AG04450 (cell line): Measurements from ENCODE around the gene GPC5. TPM values are rescaled to one million over a fixed set of nuclear protein-coding genes. Genes with fewer than 3 reads are reported as not detected.

Experiments
- CTCF ChIA-PET: fragments of 300-600, 350-600 bp; formaldehyde crosslinking; extraction: SDS; loops from one replicate; lab custom pipeline; 2022; ENCODE audit warnings: antibody characterized with exemption, inconsistent platforms; lab: Charles Lee
- POLR2A ChIA-PET: fragments of 350-600 bp; formaldehyde crosslinking; extraction: SDS; loops from one replicate; lab custom pipeline; 2021; ENCODE audit warnings: antibody characterized with exemption, inconsistent platforms; lab: Yijun Ruan, JAX
- DNase-seq: peaks from one replicate; pipeline ENCODE4 v3.0.0-alpha.2; 2011; ENCODE audit warnings: low read depth, low spot score
- H3K27ac ChIP-seq: one replicate; pipeline ENCODE4 v1.5.1; 2012; ENCODE audit warnings: low read depth, low read length, control low read depth
- H3K27me3 ChIP-seq: one replicate; pipeline ENCODE4 v1.6.0; 2012; ENCODE audit warnings: low read length; ENCODE audit not compliant: control insufficient read depth, insufficient read depth
- H3K4me3 ChIP-seq: 2 replicates; pipeline ENCODE4 v1.5.1; 2011; ENCODE audit warnings: mild to moderate bottlenecking, low read depth, low read length, control low read depth
- H3K9me3 ChIP-seq: 2 replicates; pipeline ENCODE4 v1.5.1; 2012; ENCODE audit warnings: low read length; ENCODE audit not compliant: control insufficient read depth, insufficient read depth
- CTCF ChIP-seq: IDR thresholded peaks from 2 replicates; pipeline ENCODE4 v1.5.1; 2011; ENCODE audit warnings: low read depth, low read length, control low read depth, inconsistent platforms
- polyA plus RNA-seq: library from polyadenylated mRNA; depleted of rRNA; stranded (reverse); fragments of >200 nt; gene quantifications from 2 replicates; pipeline ENCODE4 v1.2.3, GENCODE V29; 2011

The GPC5 gene
- polyA plus RNA-seq, 1 experiment, result 3.6 TPM

DNA sequence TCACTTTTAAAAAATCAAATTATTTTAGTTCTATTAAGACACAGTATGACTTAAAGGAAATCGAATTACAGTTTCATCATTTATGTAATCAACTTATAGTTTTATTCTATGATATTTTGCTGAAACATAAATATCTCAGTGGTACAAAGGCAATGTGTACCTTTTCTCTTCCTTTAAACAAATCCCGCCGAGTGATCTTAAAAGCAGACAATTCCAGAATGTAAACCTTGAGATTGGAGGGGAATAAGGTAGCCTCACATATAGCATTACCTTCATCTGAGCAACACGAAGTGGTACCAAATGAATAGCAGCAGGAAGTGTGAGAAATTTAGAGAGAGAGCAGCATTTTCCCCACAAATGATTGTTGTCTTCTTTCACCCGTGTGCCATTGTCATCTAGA is 986.0 kb downstream of the GPC5 start:
- Histone ChIP-seq H3K27me3 (no peaks in the 10 kb centered on the region), H3K4me3 (no peak overlapping the region), H3K9me3 (no peaks in the 10 kb centered on the region), H3K27ac (no peak overlapping the region)
- no peak for TF ChIP-seq CTCF
- ChIA-PET CTCF (no interaction called here), POLR2A (no interaction called here)
- DNase-seq, result no peak

GRCh38 chr13:92387245-92387644 is 988.8 kb downstream of the GPC5 start:
- Histone ChIP-seq H3K27me3 (no peaks in the 10 kb centered on the region), H3K4me3 (no peak overlapping the region), H3K27ac (no peak overlapping the region), H3K9me3 (no peaks in the 10 kb centered on the region)
- ChIA-PET POLR2A (no interaction called here), CTCF (interaction anchor here (0.6 kb wide), 1 partner anchor 181 kb away, joined by 3 read pairs; no protein-coding TSS in a partner anchor)
- TF ChIP-seq CTCF, result no peak
- no peak for DNase-seq

- ChIA-PET POLR2A (no interaction called here), CTCF (no interaction called here)
- no peak for TF ChIP-seq CTCF
- Histone ChIP-seq H3K27me3 (no peaks in the 10 kb centered on the region), H3K27ac (no peak overlapping the region), H3K4me3 (no peak overlapping the region), H3K9me3 (no peaks in the 10 kb centered on the region)
- no peak for DNase-seq
Observed at GRCh38 chr13:92390217-92390616, 991.8 kb downstream of the GPC5 start.

DNA sequence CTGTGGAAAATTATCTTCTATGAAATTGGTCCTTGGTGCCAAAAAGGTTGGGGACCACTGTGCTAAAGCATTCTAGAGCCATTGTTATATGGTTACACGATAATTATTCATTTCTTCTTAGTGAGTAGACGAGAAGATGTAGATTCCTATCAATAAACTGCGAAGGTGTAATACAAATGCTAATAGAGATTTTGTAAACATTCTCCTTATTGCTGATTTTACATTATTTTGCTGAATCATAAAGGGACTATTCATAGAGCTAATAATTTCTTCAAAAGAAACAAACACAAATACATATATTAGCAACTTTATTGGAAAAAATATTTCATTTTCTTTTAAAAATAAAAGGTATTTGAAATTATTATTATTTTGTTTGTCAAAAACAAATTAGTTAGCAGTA is 1005.2 kb downstream of the GPC5 start:
- POLR2A ChIA-PET, result no interaction called here
- no peak for DNase-seq
- CTCF ChIA-PET, result no interaction called here
- Histone ChIP-seq H3K9me3 (no peaks in the 10 kb centered on the region), H3K4me3 (no peak overlapping the region), H3K27ac (no peak overlapping the region), H3K27me3 (no peaks in the 10 kb centered on the region)
- no peak for TF ChIP-seq CTCF

GRCh38 chr13:92407858-92408257 is 1009.4 kb downstream of the GPC5 start:
- Histone ChIP-seq H3K27me3 (no peaks in the 10 kb centered on the region), H3K4me3 (no peak overlapping the region), H3K9me3 (no peaks in the 10 kb centered on the region), H3K27ac (no peak overlapping the region)
- POLR2A ChIA-PET, result no interaction called here
- CTCF ChIA-PET, result no interaction called here
- TF ChIP-seq CTCF, result no peak
- DNase-seq, result no peak
